MM.1S (cell line): Measurements from ENCODE around the gene TMEM135.

Experiments used
- CTCF ChIP-seq: fragments of 300-600 bp; sonication (generic); IDR thresholded peaks from 2 replicates; pipeline ENCODE4 v1.5.1; 2016; ENCODE audit warnings: antibody characterized with exemption, low read length, mixed read lengths
- EZH2 ChIP-seq: fragments of 300-600 bp; sonication (generic); optimal IDR thresholded peaks from 2 replicates; pipeline ENCODE3; 2017; ENCODE audit warnings: low read depth, mild to moderate bottlenecking, antibody characterized with exemption, low read length, mixed read lengths

DNA sequence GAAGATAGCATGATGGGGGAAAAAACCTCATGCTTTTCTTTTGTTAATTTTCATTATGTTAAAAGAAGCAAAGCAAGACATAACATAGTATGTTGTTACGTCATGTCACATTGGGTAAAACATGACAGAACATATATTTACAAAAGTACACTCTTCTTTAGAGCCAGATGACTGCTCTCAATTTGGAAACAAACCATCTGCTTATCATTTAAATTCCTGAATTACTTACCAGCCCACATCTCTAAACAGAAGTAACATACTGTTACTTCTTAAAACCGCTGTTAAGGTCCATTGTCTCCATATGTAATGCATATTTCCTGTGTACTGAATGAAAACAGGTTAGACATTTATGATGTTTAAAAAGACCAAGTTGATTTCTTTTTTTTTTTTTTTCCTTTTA is 100.0 kb downstream of the TMEM135 start:
- TF ChIP-seq CTCF: no peak
- no peak for TF ChIP-seq EZH2
